ENCODE results near the gene ECHS1.

Gene ECHS1

DNA sequence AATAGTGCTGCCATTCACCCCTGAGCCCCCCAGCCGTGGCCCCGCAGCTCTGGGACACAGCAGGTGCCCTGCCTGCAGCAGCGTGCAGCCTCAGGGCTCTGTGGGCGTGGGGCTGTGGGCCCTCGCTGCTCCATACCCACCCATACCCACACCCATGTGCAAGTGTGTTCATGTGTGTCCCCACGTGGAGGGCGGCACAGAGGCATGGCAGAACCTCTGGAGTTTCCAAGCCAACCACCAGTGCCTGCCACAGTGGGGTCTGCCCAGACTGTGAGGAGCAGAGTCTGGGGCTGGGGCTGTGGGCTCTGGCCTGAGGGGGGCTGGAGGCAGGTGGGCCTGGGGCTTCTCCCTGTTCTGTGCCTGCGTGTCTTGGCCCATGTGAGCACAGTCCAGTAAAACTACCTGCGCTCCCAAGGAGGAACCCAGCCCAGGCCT is 23.6 kb downstream of the ECHS1 start:
- in situ Hi-C loops (cut with MboI; ENCODE audit: low sequenced_read_pairs, unreplicated experiment) = no loop called here
- TF ChIP-seq, protein P1, sequence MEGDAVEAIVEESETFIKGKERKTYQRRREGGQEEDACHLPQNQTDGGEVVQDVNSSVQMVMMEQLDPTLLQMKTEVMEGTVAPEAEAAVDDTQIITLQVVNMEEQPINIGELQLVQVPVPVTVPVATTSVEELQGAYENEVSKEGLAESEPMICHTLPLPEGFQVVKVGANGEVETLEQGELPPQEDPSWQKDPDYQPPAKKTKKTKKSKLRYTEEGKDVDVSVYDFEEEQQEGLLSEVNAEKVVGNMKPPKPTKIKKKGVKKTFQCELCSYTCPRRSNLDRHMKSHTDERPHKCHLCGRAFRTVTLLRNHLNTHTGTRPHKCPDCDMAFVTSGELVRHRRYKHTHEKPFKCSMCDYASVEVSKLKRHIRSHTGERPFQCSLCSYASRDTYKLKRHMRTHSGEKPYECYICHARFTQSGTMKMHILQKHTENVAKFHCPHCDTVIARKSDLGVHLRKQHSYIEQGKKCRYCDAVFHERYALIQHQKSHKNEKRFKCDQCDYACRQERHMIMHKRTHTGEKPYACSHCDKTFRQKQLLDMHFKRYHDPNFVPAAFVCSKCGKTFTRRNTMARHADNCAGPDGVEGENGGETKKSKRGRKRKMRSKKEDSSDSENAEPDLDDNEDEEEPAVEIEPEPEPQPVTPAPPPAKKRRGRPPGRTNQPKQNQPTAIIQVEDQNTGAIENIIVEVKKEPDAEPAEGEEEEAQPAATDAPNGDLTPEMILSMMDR (IDR thresholded peaks at IDR 0.05; ENCODE audit: borderline replicate concordance, control extremely low read depth, extremely low read depth, insufficient read depth, missing control alignments) = no peak

DNA sequence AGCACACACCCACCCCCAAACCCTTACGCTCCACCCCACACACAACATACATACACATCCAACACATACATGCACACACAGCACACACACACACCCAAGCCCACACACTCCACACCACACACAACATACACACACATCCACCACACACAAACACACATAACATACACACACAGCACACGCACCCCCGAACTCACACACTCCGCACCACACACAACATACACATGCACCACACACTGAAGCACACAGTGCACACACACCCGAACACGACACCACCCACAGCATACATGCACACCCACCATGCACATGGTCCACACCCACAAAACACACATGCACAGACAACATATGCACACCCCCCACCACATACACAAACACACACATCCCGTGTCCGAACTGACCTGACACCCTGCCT is 24.0 kb downstream of the ECHS1 start:
- in situ Hi-C loops (cut with MboI; ENCODE audit: low sequenced_read_pairs, unreplicated experiment) = no loop called here
- TF ChIP-seq, protein P1 (IDR thresholded peaks at IDR 0.05; ENCODE audit: borderline replicate concordance, control extremely low read depth, extremely low read depth, insufficient read depth, missing control alignments) = no peak
- no peak for DNase-seq (ENCODE audit: low spot score)

More for the DNA sequence above, 23.6 kb downstream of the ECHS1 start:
- DNase-seq (ENCODE audit: low spot score) = no peak

DNA sequence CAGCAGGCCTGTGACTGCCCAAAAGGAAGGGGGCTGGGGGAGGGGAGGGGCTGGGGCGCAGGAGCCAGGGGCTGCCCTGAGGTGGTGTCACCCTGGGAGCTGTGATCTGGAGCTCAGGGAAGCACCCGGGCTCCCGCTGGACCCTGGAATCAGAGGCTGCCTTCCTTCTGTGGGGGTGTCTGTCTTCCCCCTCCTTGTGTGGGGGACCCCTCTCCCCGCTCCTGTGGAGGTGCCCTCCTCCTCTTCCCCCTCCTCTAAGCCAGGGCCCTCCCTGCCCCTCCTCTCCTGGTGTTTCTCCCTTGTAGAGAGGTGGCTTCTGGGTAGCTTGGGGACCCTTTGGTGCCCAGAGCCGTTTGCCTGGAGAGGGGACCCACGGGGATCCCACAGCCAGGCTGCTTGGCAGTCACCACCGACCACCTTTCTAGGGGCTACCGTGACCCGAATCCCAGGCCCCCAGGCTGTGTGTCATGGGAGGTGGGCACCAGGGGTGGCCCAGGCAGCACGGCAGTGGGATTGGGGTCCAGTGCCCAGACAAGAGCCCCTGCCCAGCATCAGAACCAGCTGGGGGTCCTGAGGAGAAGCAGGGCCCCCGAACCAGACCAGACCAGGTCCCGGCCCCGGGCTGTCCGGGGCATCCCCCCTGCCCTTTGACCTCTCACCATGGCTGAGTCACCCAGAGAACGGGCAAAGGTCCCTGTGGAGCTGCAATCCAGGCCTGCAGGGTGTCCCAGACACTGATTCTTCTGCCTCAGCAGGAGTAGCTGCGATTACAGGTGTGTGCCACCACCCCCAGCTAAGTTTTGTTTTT is 25.2 kb downstream of the ECHS1 start:
- TF ChIP-seq, protein P1 (IDR thresholded peaks at IDR 0.05; ENCODE audit: borderline replicate concordance, control extremely low read depth, extremely low read depth, insufficient read depth, missing control alignments) = no peak
- in situ Hi-C loops (cut with MboI; ENCODE audit: low sequenced_read_pairs, unreplicated experiment) = no loop called here
- no peak for DNase-seq (ENCODE audit: low spot score)

DNA sequence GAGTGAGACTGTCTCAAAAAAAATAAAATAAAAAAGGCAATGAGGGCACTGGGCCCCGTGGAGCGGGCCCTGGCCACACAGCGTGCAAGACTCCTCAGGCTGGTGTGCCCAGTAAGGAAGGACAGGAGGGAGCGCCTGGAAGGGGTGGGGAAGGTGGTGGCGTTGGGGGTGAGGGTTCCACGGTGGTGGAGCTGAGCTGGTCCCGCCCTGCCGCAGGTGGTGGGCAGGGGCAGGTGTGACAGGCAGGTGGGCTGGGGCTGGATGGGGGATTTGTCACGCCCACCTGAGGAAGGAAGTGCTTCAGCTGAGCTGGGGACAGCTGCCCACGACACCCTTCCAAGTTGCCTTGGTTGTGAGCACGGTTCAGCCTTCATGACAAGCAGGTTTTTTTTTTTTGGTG is 26.7 kb downstream of the ECHS1 start:
- DNase-seq (ENCODE audit: low spot score) = no peak
- TF ChIP-seq, protein P1 (IDR thresholded peaks at IDR 0.05; ENCODE audit: borderline replicate concordance, control extremely low read depth, extremely low read depth, insufficient read depth, missing control alignments) = no peak
- in situ Hi-C loops (cut with MboI; ENCODE audit: low sequenced_read_pairs, unreplicated experiment) = no loop called here

DNA sequence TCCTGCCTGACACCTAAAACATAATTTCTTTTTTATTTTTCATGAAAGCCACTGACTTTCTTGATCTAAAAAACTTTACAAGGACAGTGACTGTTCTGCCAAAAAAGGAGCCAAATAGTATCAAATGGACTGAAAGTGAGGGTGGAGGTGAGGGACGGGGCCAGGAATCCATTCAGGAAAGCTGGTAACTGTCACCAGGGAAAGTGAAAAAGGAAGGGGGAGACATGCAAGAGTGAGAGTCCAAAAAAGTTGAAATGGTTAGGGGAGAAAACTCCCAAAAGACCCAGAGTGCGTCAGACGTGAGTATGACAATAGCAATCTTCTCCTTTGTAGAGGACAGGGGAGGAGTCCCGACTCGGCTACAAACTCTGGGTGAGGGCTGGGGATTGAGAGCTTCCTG is 28.9 kb downstream of the ECHS1 start:
- DNase-seq (ENCODE audit: low spot score) = no peak
- in situ Hi-C loops (cut with MboI; ENCODE audit: low sequenced_read_pairs, unreplicated experiment) = no loop called here
- TF ChIP-seq, protein P1 (IDR thresholded peaks at IDR 0.05; ENCODE audit: borderline replicate concordance, control extremely low read depth, extremely low read depth, insufficient read depth, missing control alignments) = no peak

DNA sequence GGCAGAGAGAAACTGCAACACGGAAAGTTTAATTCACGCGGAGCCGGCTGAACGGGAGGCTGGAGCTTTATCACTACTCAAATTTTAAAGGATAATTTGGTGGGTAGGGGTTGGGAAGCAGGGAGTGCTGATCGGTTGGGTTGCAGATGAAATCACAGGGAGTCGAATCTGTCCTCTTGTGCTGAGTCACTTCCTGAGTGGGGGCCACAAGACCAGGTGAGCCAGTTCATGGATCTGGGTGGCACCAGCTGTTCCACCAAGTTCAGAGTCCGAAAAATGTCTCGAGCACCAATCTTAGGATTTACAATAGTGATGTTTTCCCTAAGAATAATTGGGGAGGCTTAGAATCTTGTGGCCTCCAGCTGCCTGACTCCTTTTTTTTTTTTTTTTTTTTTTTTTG is 29.6 kb downstream of the ECHS1 start:
- no peak for DNase-seq (ENCODE audit: low spot score)
- TF ChIP-seq, protein P1 (IDR thresholded peaks at IDR 0.05; ENCODE audit: borderline replicate concordance, control extremely low read depth, extremely low read depth, insufficient read depth, missing control alignments) = no peak
- in situ Hi-C loops (cut with MboI; ENCODE audit: low sequenced_read_pairs, unreplicated experiment) = no loop called here

Measured in GM13976 (cell line).